Gastrocnemius medialis (tissue), 4 donors: ENCODE results near the gene CNNM3. TPM values are rescaled to one million over a fixed set of nuclear protein-coding genes. Genes with fewer than 3 reads are reported as not detected.
A peak's percentile ranks its signal among the peaks of the same experiment; 100 is the strongest.

Experiments
- ATAC-seq, 2 donors: fragments of 150-250 bp; one replicate each; pipeline ENCODE4 v1.9.1; 2016
- DNase-seq, 2 donors: peaks; one replicate each; pipeline ENCODE4 v3.0.0-alpha.2; 2019
- H3K27ac ChIP-seq, 4 donors: fragments of 200-600 bp; sonication (generic); 1 replicate in 1 of 4; 2 replicates in 3 of 4; pipeline ENCODE4 v1.5.1; 2016 to 2018; ENCODE audit warnings: mild to moderate bottlenecking in 2 of 4, moderate library complexity in 1 of 4
- H3K27me3 ChIP-seq, 3 donors: fragments of 200-600 bp; sonication (generic) in 2 of 3; 1 replicate in 1 of 3; 2 replicates in 2 of 3; pipeline versions ENCODE4 v1.5.1 to v1.6.0; 2016 to 2019; ENCODE audit warnings: mild to moderate bottlenecking in 1 of 3, moderate library complexity in 1 of 3
- H3K36me3 ChIP-seq, 2 donors: fragments of 200-600 bp; sonication (generic) in 1 of 2; one replicate each; pipeline ENCODE4 v1.5.1; 2017 to 2018
- H3K4me1 ChIP-seq, 2 donors: fragments of 200-600 bp; sonication (generic) in 1 of 2; one replicate each; pipeline ENCODE4 v1.5.1; 2016 to 2017; ENCODE audit warnings: mild to moderate bottlenecking in 2 of 2
- H3K4me3 ChIP-seq, 4 donors: fragments of 200-600 bp; sonication (generic) in 3 of 4; 1 replicate in 1 of 4; 2 replicates in 3 of 4; pipeline ENCODE4 v1.5.1; 2016 to 2019; ENCODE audit warnings: mild to moderate bottlenecking in 2 of 4
- H3K9me3 ChIP-seq, 3 donors: fragments of 200-600 bp; sonication (generic) in 2 of 3; 1 replicate in 1 of 3; 2 replicates in 2 of 3; pipeline ENCODE4 v1.5.1; 2016 to 2019
- CTCF ChIP-seq, 5 experiments: fragments of 450-650 bp in 3 of 5; fragments of 200-600 bp in 2 of 5; sonication (generic) in 2 of 5; IDR thresholded peaks in 4 of 5; conservative IDR thresholded peaks in 1 of 5; 1 replicate in 4 of 5; 2 replicates in 1 of 5; pipeline ENCODE4 v1.5.1; 2016 to 2019; ENCODE audit warnings: antibody characterized with exemption in 5 of 5, mild to moderate bottlenecking in 3 of 5, moderate library complexity in 3 of 5
- POLR2A ChIP-seq, 2 donors: fragments of 450-650 bp; IDR thresholded peaks; one replicate each; pipeline ENCODE4 v1.6.1; 2017; ENCODE audit warnings: antibody characterized with exemption in 2 of 2, mild to moderate bottlenecking in 2 of 2, moderate library complexity in 2 of 2
- in situ Hi-C, 4 donors: fragments of 200-750 bp; cut with MboI; loops; one replicate each; pipeline versions ENCODE4 v1.15.0 to v1.8.0; 2017; ENCODE audit warnings: low sequenced_read_pairs in 4 of 4
- intact Hi-C: fragments of 100-400 bp; cut with DNase I; formaldehyde crosslinking; loops from one replicate; pipeline ENCODE4 v1.15.1; 2023; ENCODE audit warnings: low total_unique reads
- total RNA-seq, 4 donors: library from RNA; depleted of rRNA; stranded (reverse); fragments of >200 nt; gene quantifications; one replicate each; pipeline versions ENCODE4 v1.1.0 to v1.2.3, GENCODE V29; 2016

CNNM3 gene
- total RNA-seq, 4 donors from 2014 or later, result 3.3 to 9.8 (median 8.6) TPM

- Histone ChIP-seq H3K36me3 (no peaks in the 10 kb centered on the region), H3K9me3 (no peaks in the 10 kb centered on the region), H3K4me1 (peaks cover 17 to 18% of the 10 kb centered on the region in 2 donors), H3K27ac (peak overlapping the region; percentile 33 to 75 (median 68)), H3K27me3 (no peaks in the 10 kb centered on the region), H3K4me3 (no peak overlapping the region)
- in situ Hi-C loops (no loop called here), intact Hi-C loops (no loop called here)
- no peak for TF ChIP-seq POLR2A (IDR thresholded peaks at IDR 0.05)
- no peak for TF ChIP-seq CTCF (IDR thresholded peaks at IDR 0.05 in 4 of 5, conservative IDR thresholded peaks at IDR 0.05 in 1 of 5)
- no peak for ATAC-seq
- no peak for DNase-seq
These were observed 5.3 kb upstream of the CNNM3 start for GRCh38 chr2:96810783-96811192.

GRCh38 chr2:96811917-96812316, 4.2 kb upstream of the CNNM3 start:
- H3K27ac ChIP-seq, result peak overlapping the region; percentile 33 to 75 (median 68)
- TF ChIP-seq CTCF (IDR thresholded peaks at IDR 0.05 in 4 of 5, conservative IDR thresholded peaks at IDR 0.05 in 1 of 5), result no peak
- DNase-seq (peak; percentile 59 to 80), ATAC-seq (peak in 1 of 2 donors; percentile 3)
- H3K4me3 ChIP-seq, result no peak overlapping the region
- intact Hi-C loops (no loop called here), in situ Hi-C loops (no loop called here)
- H3K36me3 ChIP-seq, result no peaks in the 10 kb centered on the region
- peaks cover 17 to 18% of the 10 kb centered on the region in 2 donors for H3K4me1 ChIP-seq
- no peaks in the 10 kb centered on the region for H3K27me3 ChIP-seq
- H3K9me3 ChIP-seq, result no peaks in the 10 kb centered on the region

GRCh38 chr2:96813656-96814055, 2.4 kb upstream of the CNNM3 start:
- intact Hi-C loops (no loop called here), in situ Hi-C loops (no loop called here)
- Histone ChIP-seq H3K27me3 (no peaks in the 10 kb centered on the region), H3K36me3 (no peaks in the 10 kb centered on the region), H3K27ac (peak overlapping the region in 1 of 4 donors; percentile 70), H3K4me3 (no peak overlapping the region), H3K9me3 (no peaks in the 10 kb centered on the region), H3K4me1 (peaks cover 33 to 35% of the 10 kb centered on the region in 2 donors)
- TF ChIP-seq CTCF (IDR thresholded peaks at IDR 0.05 in 4 of 5, conservative IDR thresholded peaks at IDR 0.05 in 1 of 5), result no peak
- TF ChIP-seq POLR2A (IDR thresholded peaks at IDR 0.05), result no peak
- DNase-seq, result no peak
- no peak for ATAC-seq

- intact Hi-C loops (loop anchor here (1.0 to 5.0 kb wide), 6 partner anchors 27 to 218 kb away; partner anchors contain the start of genes ANKRD39 and LMAN2L), in situ Hi-C loops (no loop called here)
- peak; percentile 28 to 31 for ATAC-seq
- TF ChIP-seq CTCF (IDR thresholded peaks at IDR 0.05 in 4 of 5, conservative IDR thresholded peaks at IDR 0.05 in 1 of 5) (no peak), POLR2A (IDR thresholded peaks at IDR 0.05) (peak in 1 of 2 donors; percentile 90)
- H3K4me1 ChIP-seq, result peaks cover 52 to 54% of the 10 kb centered on the region in 2 donors
- no peaks in the 10 kb centered on the region for H3K36me3 ChIP-seq
- peak overlapping the region; percentile 92 to 96 (median 94) for H3K27ac ChIP-seq
- H3K9me3 ChIP-seq, result no peaks in the 10 kb centered on the region
- peak in 1 of 2 donors; percentile 27 for DNase-seq
- H3K4me3 ChIP-seq, result peak overlapping the region; percentile 62 to 75 (median 64)
- H3K27me3 ChIP-seq, result no peaks in the 10 kb centered on the region
These were observed 542 bp upstream of the CNNM3 start for GRCh38 chr2:96815326-96816126.
